PC-3 (cell line): ENCODE measurements around the gene NOC3L. TPM values are rescaled to one million over a fixed set of nuclear protein-coding genes. Genes with fewer than 3 reads are reported as not detected.
"Not testable (repeated sequence)": the region's sequence is repeated elsewhere in the genome, so short reads cannot be mapped to it uniquely, and the experiment has no call there.

Experiments used
- ATAC-seq: fragments of 200-7000 bp; cut with Tn5 transposase; 2 replicates; pipeline ENCODE4 v1.9.1; 2020; ENCODE audit warnings: mild to moderate bottlenecking, moderate library complexity
- BruUV-seq: library from RNA; stranded (reverse); fragments of 400-500 nt; replicated peaks from 2 replicates; lab custom pipeline; 2021; lab: Mats Ljungman, UMichigan
- CTCF ChIA-PET: fragments of 300-600 bp; sonication (Branson Sonifier 250); formaldehyde crosslinking; loops from one replicate; lab custom pipeline; 2022; ENCODE audit warnings: antibody characterized with exemption; lab: Charles Lee
- POLR2A ChIA-PET: fragments of 300-600 bp; sonication (Branson Sonifier 250); formaldehyde crosslinking; loops from one replicate; lab custom pipeline; 2022; ENCODE audit warnings: antibody characterized with exemption; ENCODE audit not compliant: unreplicated experiment; lab: Charles Lee
- DNase-seq: peaks from one replicate; pipeline ENCODE4 v3.0.0-alpha.2; 2015
- H2AFZ ChIP-seq: fragments of 300-600 bp; sonication (generic); 2 replicates; pipeline ENCODE4 v1.6.0; 2016; ENCODE audit warnings: antibody characterized with exemption, low read length
- H3F3A ChIP-seq: fragments of 300-600 bp; sonication (generic); one replicate; pipeline ENCODE4 v1.6.0; 2017; ENCODE audit warnings: antibody characterized with exemption, low read length, control low read depth, mild to moderate bottlenecking; ENCODE audit not compliant: unreplicated experiment
- H3K27ac ChIP-seq: fragments of 300-600 bp; sonication (generic); 2 replicates; pipeline ENCODE4 v1.5.1; 2016; ENCODE audit warnings: mild to moderate bottlenecking, low read length
- H3K27me3 ChIP-seq: fragments of 300-600 bp; sonication (generic); 2 replicates; pipeline ENCODE4 v1.6.1; 2016; ENCODE audit warnings: low read length, mixed read lengths
- H3K36me3 ChIP-seq: fragments of 300-600 bp; sonication (generic); 2 replicates; pipeline ENCODE4 v1.6.1; 2016; ENCODE audit warnings: low read depth, mixed run types, low read length, mixed read lengths
- H3K4me1 ChIP-seq: fragments of 300-600 bp; sonication (generic); 2 replicates; pipeline ENCODE4 v1.5.1; 2016; ENCODE audit warnings: low read length; ENCODE audit not compliant: insufficient read depth
- H3K4me2 ChIP-seq: fragments of 300-600 bp; sonication (generic); 2 replicates; pipeline ENCODE4 v1.6.0; 2016; ENCODE audit warnings: low read length
- H3K4me3 ChIP-seq: fragments of 300-600 bp; sonication (generic); 2 replicates; pipeline ENCODE4 v1.5.1; 2016; ENCODE audit warnings: mild to moderate bottlenecking, low read length, mixed read lengths
- H3K79me2 ChIP-seq: fragments of 300-600 bp; sonication (generic); 2 replicates; pipeline ENCODE4 v1.6.1; 2017; ENCODE audit warnings: low read length, mixed read lengths
- H3K9ac ChIP-seq: fragments of 300-600 bp; sonication (generic); 2 replicates; pipeline ENCODE4 v1.6.0; 2016; ENCODE audit warnings: mild to moderate bottlenecking, low read length
- H3K9me2 ChIP-seq: fragments of 300-600 bp; sonication (generic); replicated peaks from 2 replicates; pipeline ENCODE4 v1.6.1; 2016; ENCODE audit warnings: mixed run types, low read length, mixed read lengths
- H3K9me3 ChIP-seq: fragments of 300-600 bp; sonication (generic); 2 replicates; pipeline ENCODE4 v1.6.1; 2016; ENCODE audit warnings: low read length, mixed read lengths
- H4K20me1 ChIP-seq: fragments of 300-600 bp; sonication (generic); 2 replicates; pipeline ENCODE4 v1.6.1; 2016; ENCODE audit warnings: low read length, mixed read lengths
- EZH2 ChIP-seq: fragments of 300-600 bp; sonication (generic); IDR thresholded peaks from one replicate; pipeline ENCODE4 v1.6.1; 2017; ENCODE audit warnings: antibody characterized with exemption, mild to moderate bottlenecking, low read length; ENCODE audit not compliant: unreplicated experiment
- EZH2phosphoT487 ChIP-seq: fragments of 300-600 bp; sonication (generic); IDR thresholded peaks from 2 replicates; pipeline ENCODE4 v1.6.1; 2018; ENCODE audit warnings: mild to moderate bottlenecking, antibody characterized with exemption, low read length, borderline replicate concordance
- intact Hi-C: fragments of 100-400 bp; cut with micrococcal nuclease; formaldehyde crosslinking; loops from 2 replicates; pipeline ENCODE4 v1.9.0; 2023
- total RNA-seq: library from RNA; depleted of rRNA; stranded (reverse); fragments of >200 nt; gene quantifications from 2 replicates; pipeline ENCODE4 v1.2.3, GENCODE V29; 2014
- TF ChIP-seq, protein P1 (sequence below): fragments of 300-600 bp; sonication (generic); conservative IDR thresholded peaks from 2 replicates; pipeline ENCODE4 v1.5.1; 2017; ENCODE audit warnings: antibody characterized with exemption, low read depth, mild to moderate bottlenecking, low read length

Gene NOC3L
- total RNA-seq, 1 experiment from 2014 or later = 19.4 TPM

DNA sequence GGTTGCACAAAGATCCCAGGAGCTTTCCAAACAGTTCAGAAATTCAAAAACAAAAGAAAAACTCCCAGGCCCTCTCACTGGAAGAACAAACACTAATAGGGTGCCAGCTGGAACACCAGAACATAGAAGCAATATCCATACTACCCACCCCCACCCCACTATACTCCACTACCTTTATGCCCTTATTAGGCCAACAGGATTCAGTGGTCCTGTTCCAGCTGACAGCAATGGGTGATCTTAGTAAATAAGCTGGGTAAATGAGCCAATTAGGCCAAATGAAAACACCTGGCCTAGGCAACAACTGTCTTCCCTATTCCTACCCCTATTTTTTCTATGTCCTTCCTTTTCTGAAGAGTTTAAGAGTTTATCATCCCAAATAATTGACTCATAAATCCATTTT lies 11.7 kb downstream of the NOC3L start:
- ChIA-PET CTCF (no interaction called here), POLR2A (no interaction called here)
- Histone ChIP-seq H3K9me3 (no peaks in the 10 kb centered on the region), H2AFZ (no peak overlapping the region), H3F3A (no peaks in the 10 kb centered on the region), H3K27ac (no peak overlapping the region), H3K79me2 (no peaks in the 10 kb centered on the region), H4K20me1 (no peaks in the 10 kb centered on the region), H3K4me3 (no peak overlapping the region), H3K36me3 (peaks cover 61% of the 10 kb centered on the region), H3K9ac (no peak overlapping the region), H3K4me1 (no peaks in the 10 kb centered on the region), H3K27me3 (no peaks in the 10 kb centered on the region), H3K4me2 (no peak overlapping the region), H3K9me2 (no peaks in the 10 kb centered on the region)
- ATAC-seq (no peak), DNase-seq (no peak)
- TF ChIP-seq, protein P1, sequence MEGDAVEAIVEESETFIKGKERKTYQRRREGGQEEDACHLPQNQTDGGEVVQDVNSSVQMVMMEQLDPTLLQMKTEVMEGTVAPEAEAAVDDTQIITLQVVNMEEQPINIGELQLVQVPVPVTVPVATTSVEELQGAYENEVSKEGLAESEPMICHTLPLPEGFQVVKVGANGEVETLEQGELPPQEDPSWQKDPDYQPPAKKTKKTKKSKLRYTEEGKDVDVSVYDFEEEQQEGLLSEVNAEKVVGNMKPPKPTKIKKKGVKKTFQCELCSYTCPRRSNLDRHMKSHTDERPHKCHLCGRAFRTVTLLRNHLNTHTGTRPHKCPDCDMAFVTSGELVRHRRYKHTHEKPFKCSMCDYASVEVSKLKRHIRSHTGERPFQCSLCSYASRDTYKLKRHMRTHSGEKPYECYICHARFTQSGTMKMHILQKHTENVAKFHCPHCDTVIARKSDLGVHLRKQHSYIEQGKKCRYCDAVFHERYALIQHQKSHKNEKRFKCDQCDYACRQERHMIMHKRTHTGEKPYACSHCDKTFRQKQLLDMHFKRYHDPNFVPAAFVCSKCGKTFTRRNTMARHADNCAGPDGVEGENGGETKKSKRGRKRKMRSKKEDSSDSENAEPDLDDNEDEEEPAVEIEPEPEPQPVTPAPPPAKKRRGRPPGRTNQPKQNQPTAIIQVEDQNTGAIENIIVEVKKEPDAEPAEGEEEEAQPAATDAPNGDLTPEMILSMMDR = no peak
- TF ChIP-seq EZH2 (no peak), EZH2phosphoT487 (no peak)
- intact Hi-C loops = no loop called here
- no TSS peak for BruUV-seq

DNA sequence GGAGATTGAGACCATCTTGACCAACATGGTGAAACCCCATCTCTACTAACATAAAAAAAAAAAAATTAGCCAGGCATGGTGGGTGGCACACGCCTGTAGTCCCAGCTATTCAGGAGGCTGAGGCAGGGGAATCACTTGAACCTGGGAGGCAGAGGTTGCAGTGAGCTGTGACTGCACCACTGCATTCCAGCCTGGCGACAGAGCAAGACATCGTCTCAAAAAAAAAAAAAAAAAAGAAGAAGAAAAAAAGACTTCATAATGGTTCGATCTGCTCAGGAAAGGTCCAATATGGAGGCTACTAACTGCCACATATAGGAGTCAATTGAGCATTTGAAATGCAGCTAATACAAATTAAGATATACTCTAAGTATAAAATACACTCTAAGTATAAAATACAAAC lies 12.2 kb downstream of the NOC3L start:
- H2AFZ ChIP-seq, H3K4me2 ChIP-seq, H3K27me3 ChIP-seq, CTCF ChIA-PET, H3K9ac ChIP-seq, H3K9me3 ChIP-seq, H3K79me2 ChIP-seq, BruUV-seq, H4K20me1 ChIP-seq, H3K9me2 ChIP-seq, H3F3A ChIP-seq, H3K4me1 ChIP-seq, intact Hi-C loops, ATAC-seq, DNase-seq, H3K27ac ChIP-seq, H3K4me3 ChIP-seq: not testable (repeated sequence)
- H3K36me3 ChIP-seq = peaks cover 59% of the 10 kb centered on the region
- POLR2A ChIA-PET = interaction anchor here (0.6 kb wide), 1 partner anchor 648 kb away, joined by 10 read pairs; the partner anchor contains the start of gene FRA10AC1

- ChIA-PET CTCF (no interaction called here), POLR2A (no interaction called here)
- Histone ChIP-seq H4K20me1 (no peaks in the 10 kb centered on the region), H3K4me3 (no peak overlapping the region), H3K4me2 (no peak overlapping the region), H3K9me2 (no peaks in the 10 kb centered on the region), H3K9ac (no peak overlapping the region), H3F3A (no peaks in the 10 kb centered on the region), H3K9me3 (no peaks in the 10 kb centered on the region), H3K4me1 (no peaks in the 10 kb centered on the region), H3K27ac (no peak overlapping the region), H3K27me3 (no peaks in the 10 kb centered on the region), H3K36me3 (peaks cover 54% of the 10 kb centered on the region), H3K79me2 (no peaks in the 10 kb centered on the region), H2AFZ (no peak overlapping the region)
- BruUV-seq = no TSS peak
- TF ChIP-seq EZH2phosphoT487 = no peak
- TF ChIP-seq, protein P1 = no peak
- no peak for TF ChIP-seq EZH2
- intact Hi-C loops = no loop called here
- DNase-seq (no peak), ATAC-seq (no peak)
Observed at GRCh38 chr10:94349327-94349726, 13.4 kb downstream of the NOC3L start.
